C4-2B (cell line): ENCODE measurements around the gene FGF1.

Experiments
- CTCF ChIP-seq: fragments of 450-650 bp; conservative IDR thresholded peaks from 2 replicates; pipeline ENCODE4 v1.5.1; 2017; ENCODE audit warnings: mild to moderate bottlenecking
- ZFX ChIP-seq: fragments of 450-650 bp; IDR thresholded peaks from 2 replicates; pipeline ENCODE4 v1.6.1; 2017

- no peak for TF ChIP-seq CTCF
- no peak for TF ChIP-seq ZFX
These were observed 15.9 kb upstream of the FGF1 start for GRCh38 chr5:142701673-142702311.
